ENCODE measurements around the gene GFER. TPM values are rescaled to one million over a fixed set of nuclear protein-coding genes. Genes with fewer than 3 reads are reported as not detected.

The GFER gene
- total and polyA plus RNA-seq, 9 of the 15 experiments (the other 6 are each of a cell fraction or from before 2014, with no cell fraction given), result 4.3 to 53.7 (median 19.8) TPM

GRCh38 chr16:2003827-2004641 is 20.0 kb downstream of the GFER start (continued):
- TF ChIP-seq GMEB1 (CRISPR knock-in tag; IDR thresholded peaks at IDR 0.05) (no peak), TCFL5 (CRISPR knock-in tag; conservative IDR thresholded peaks at IDR 0.05) (no peak), ELF1 (tag; IDR thresholded peaks at IDR 0.05) (no peak), HDAC2 (IDR thresholded peaks at IDR 0.05) (no peak), MCM5 (IDR thresholded peaks at IDR 0.05; ENCODE audit: low read depth) (no peak), FOXA1 (IDR thresholded peaks at IDR 0.05; ENCODE audit: borderline replicate concordance) (no peak), ZNF518B (CRISPR knock-in tag; IDR thresholded peaks at IDR 0.05) (no peak), HNRNPK (IDR thresholded peaks at IDR 0.05; ENCODE audit: low read depth, low read length, poor library complexity, severe bottlenecking) (no peak), NONO (IDR thresholded peaks at IDR 0.05; ENCODE audit: low read depth in 2 of 2, low read length in 1 of 2) (peak in 1 of 2 experiments; percentile 65; a peak in 1 of 4 replicates), RFX1 (IDR thresholded peaks at IDR 0.05) (no peak; the same call in 1 of the 2 replicates), TAF15 (IDR thresholded peaks at IDR 0.05; ENCODE audit: low read depth, low read length) (no peak), ZNF282 (CRISPR knock-in tag; IDR thresholded peaks at IDR 0.05) (no peak), AFF4 (CRISPR knock-in tag; IDR thresholded peaks at IDR 0.05) (no peak), MAFF (IDR thresholded peaks at IDR 0.05; ENCODE audit: low read length) (no peak), CAMTA2 (CRISPR knock-in tag; conservative IDR thresholded peaks at IDR 0.05) (no peak), IFI16 (CRISPR knock-in tag; IDR thresholded peaks at IDR 0.05) (no peak), FOXK2 (conservative IDR thresholded peaks at IDR 0.05 in 1 of 2, IDR thresholded peaks at IDR 0.05 in 1 of 2; ENCODE audit: low read depth in 2 of 2) (0 out of 4 replicates have a peak, but pooled peaks of 1 of the 2 experiments have one; percentile 30)
